Measurements from ENCODE around the gene ECE2.

The ECE2 gene

DNA sequence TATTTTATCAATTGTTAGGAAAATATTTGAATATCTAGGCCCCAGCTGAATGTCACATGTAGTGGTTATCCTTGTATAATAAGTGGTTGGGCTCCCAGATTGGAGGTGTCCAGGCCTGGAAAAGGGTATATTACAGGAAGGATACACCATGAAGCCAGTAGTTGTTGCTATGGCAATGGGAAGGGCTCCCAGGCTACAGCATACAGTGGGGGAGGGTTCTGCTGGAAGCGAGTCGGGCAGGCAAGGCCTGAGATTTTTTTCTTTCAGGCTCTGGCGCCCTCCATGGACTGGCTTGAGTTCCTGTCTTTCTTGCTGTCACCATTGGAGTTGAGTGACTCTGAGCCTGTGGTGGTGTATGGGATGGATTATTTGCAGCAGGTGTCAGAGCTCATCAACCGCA is 8.9 kb downstream of the ECE2 start:
- TF ChIP-seq, protein P1, sequence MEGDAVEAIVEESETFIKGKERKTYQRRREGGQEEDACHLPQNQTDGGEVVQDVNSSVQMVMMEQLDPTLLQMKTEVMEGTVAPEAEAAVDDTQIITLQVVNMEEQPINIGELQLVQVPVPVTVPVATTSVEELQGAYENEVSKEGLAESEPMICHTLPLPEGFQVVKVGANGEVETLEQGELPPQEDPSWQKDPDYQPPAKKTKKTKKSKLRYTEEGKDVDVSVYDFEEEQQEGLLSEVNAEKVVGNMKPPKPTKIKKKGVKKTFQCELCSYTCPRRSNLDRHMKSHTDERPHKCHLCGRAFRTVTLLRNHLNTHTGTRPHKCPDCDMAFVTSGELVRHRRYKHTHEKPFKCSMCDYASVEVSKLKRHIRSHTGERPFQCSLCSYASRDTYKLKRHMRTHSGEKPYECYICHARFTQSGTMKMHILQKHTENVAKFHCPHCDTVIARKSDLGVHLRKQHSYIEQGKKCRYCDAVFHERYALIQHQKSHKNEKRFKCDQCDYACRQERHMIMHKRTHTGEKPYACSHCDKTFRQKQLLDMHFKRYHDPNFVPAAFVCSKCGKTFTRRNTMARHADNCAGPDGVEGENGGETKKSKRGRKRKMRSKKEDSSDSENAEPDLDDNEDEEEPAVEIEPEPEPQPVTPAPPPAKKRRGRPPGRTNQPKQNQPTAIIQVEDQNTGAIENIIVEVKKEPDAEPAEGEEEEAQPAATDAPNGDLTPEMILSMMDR (conservative IDR thresholded peaks at IDR 0.05): no peak; the same call in 1 of the 2 replicates
- no peak for TF ChIP-seq ZFX (IDR thresholded peaks at IDR 0.05)

DNA sequence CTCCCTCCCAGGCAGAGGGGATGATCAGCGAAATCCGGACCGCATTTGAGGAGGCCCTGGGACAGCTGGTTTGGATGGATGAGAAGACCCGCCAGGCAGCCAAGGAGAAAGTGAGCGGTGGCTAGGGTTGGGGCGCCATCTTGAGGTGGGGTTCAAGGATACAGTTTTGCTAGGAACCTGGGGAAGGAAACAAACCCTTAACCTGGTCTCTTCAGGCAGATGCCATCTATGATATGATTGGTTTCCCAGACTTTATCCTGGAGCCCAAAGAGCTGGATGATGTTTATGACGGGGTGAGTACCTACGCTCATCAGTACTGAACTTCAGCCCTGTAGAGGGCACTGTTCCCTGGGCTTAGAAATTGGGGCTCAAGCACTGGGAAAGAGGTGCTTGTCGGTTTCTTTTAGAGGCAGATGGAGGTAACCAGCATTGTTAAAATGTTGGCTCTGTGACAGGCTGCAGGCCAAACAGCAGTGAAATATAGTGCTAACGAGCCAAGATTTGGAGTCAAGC is 13.7 kb downstream of the ECE2 start:
- no peak overlapping the region for H3K27ac ChIP-seq
- TF ChIP-seq ZFX (IDR thresholded peaks at IDR 0.05): no peak
- TF ChIP-seq, protein P1 (conservative IDR thresholded peaks at IDR 0.05): peak; percentile 90

More for the DNA sequence above, 8.9 kb downstream of the ECE2 start:
- no peak overlapping the region for H3K27ac ChIP-seq

DNA sequence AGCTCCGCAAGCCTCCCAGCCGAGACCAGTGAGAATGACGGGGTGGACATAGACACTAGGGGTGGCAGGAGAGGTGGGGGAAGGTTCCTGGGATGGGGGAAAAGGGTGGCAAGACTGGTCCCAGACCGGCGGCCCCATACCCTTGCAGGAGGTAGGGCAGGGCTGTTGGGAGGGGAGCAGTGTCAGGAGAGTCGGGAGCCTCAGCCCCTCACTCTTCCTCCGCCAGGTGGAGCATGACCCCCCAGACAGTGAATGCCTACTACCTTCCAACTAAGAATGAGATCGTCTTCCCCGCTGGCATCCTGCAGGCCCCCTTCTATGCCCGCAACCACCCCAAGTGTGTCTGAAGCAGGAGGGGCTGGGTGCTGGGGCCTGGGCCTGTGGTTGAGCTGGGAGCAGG is 14.5 kb downstream of the ECE2 start:
- H3K27ac ChIP-seq: no peak overlapping the region
- no peak for TF ChIP-seq ZFX (IDR thresholded peaks at IDR 0.05)
- TF ChIP-seq, protein P1 (conservative IDR thresholded peaks at IDR 0.05): no peak

DNA sequence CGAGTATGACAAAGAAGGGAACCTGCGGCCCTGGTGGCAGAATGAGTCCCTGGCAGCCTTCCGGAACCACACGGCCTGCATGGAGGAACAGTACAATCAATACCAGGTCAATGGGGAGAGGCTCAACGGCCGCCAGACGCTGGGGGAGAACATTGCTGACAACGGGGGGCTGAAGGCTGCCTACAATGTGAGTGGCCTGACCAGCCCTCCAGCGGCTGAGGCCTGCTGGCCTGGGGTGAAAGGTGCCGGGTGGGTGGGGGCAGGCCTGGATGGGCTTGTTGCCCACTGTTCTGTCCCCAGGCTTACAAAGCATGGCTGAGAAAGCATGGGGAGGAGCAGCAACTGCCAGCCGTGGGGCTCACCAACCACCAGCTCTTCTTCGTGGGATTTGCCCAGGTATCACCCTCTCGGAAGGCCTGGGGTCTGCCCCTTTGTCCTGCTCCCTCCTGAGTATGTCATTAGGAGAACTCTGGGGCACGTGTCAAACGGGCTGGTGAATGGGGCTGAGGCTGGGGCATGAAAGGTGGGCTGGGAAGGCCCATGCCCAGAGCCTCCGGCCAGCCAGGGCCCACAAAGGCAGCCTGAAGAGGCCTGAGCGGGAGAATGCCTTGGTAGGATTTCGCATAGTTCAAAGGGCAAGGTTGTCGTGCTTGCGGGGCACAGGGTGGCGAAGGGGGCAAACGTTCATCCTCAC is 15.4 kb downstream of the ECE2 start:
- TF ChIP-seq, protein P1 (conservative IDR thresholded peaks at IDR 0.05): no peak
- TF ChIP-seq ZFX (IDR thresholded peaks at IDR 0.05): no peak
- H3K27ac ChIP-seq: no peak overlapping the region

DNA sequence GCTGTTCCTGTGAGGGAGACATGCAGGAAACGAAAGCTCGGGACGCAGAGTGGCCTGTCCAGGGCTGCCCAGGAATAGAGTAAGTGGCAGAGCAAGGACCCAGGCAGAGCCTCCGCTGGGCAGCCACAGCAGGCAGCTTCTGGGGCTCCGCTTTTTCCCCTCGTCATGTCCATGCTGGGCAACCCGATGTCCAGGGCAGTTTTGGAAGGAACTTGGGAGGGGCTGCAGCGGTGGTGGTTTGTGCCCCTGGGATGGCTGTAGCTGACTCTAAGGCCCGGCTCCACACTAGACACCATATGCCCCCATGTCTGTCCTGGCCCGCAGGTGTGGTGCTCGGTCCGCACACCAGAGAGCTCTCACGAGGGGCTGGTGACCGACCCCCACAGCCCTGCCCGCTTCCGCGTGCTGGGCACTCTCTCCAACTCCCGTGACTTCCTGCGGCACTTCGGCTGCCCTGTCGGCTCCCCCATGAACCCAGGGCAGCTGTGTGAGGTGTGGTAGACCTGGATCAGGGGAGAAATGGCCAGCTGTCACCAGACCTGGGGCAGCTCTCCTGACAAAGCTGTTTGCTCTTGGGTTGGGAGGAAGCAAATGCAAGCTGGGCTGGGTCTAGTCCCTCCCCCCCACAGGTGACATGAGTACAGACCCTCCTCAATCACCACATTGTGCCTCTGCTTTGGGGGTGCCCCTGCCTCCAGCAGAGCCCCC is 16.1 kb downstream of the ECE2 start:
- no peak overlapping the region for H3K27ac ChIP-seq

DNA sequence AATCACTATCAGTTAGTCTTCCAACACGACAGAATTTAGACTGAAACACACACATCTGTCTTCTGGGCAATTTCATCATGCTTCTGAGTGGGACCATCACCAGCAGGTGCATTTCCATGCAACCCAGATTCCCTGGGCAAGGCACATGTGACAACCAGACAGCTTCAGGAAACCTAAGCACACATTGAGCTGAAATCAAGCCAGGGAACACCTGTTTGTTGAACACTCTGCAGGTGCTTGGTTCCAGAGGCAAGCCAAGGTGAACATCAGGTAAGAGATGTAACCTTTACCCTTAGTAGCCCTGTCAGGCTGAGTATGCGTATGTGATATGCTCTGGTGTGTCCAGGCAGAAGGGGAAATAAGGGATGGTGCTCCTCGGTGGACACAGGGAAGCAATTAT is 19.9 kb downstream of the ECE2 start:
- TF ChIP-seq, protein P1 (conservative IDR thresholded peaks at IDR 0.05): no peak
- no peak for TF ChIP-seq ZFX (IDR thresholded peaks at IDR 0.05)
- no peak overlapping the region for H3K27ac ChIP-seq

More for the DNA sequence above, 16.1 kb downstream of the ECE2 start:
- TF ChIP-seq, protein P1 (conservative IDR thresholded peaks at IDR 0.05): no peak
- TF ChIP-seq ZFX (IDR thresholded peaks at IDR 0.05): no peak

DNA sequence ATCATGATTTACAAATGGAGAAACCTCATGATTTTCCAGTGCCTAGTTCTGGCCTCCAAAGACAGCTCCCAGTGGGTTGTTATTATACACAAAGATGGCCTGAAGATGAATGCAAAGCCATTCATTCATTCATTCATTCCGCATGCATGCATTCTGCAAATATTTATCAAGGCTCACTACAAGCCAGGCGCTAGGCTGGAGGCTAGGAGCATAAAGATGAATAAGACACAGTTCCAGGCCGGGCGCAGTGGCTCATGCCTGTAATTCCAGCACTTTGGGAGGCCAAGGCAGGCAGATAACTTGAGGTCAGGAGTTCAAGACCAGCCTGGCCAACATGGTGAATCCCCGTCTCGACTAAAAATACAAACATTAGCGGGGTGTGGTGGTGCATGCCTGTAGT is 20.8 kb downstream of the ECE2 start:
- no peak overlapping the region for H3K27ac ChIP-seq
- TF ChIP-seq, protein P1 (conservative IDR thresholded peaks at IDR 0.05): no peak
- no peak for TF ChIP-seq ZFX (IDR thresholded peaks at IDR 0.05)
